Measurements from ENCODE around the gene FCN3.
A peak's percentile ranks its signal among the peaks of the same experiment; 100 is the strongest.

The FCN3 gene

DNA sequence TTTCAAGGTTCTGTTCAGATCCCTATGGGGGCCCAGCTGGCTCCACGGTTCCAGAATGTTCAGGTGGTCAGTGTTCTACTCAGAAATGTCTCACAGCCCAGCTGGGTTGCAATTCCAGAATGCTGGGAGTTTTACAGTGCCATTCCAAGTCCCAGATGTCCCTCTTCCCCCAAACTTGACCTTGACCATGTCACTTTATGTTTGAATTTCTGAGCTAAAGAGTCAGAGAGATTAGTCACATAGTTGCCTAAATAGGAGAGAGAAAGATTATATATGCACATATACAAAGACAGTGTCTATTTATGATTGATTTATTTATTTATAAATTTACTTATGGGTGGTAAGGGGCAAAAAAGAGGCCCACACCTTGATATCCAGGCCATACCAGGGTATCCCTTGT is 20.3 kb upstream of the FCN3 start:
- no peak overlapping the region for H3K4me2 ChIP-seq (ENCODE audit: low read length)
- H3K36me3 ChIP-seq (replicated peaks; ENCODE audit: low read depth, low read length), result no peaks in the 10 kb centered on the region
- H3K4me1 ChIP-seq (ENCODE audit: low read length), result peaks cover 10% of the 10 kb centered on the region; the same call in 1 of the 2 replicates
- no peak for TF ChIP-seq EZH2phosphoT487 (IDR thresholded peaks at IDR 0.05; ENCODE audit: low read depth)
- no peak for TF ChIP-seq CTCF (IDR thresholded peaks at IDR 0.05; ENCODE audit: low read depth, low read length)
- H4K20me1 ChIP-seq (ENCODE audit: insufficient read depth, low read length), result no peaks in the 10 kb centered on the region
- H3K9ac ChIP-seq (ENCODE audit: low read length), result no peak overlapping the region
- H3K4me3 ChIP-seq (ENCODE audit: low read length), result no peak overlapping the region
- H3K27ac ChIP-seq (ENCODE audit: low read length), result no peak overlapping the region
- H2AFZ ChIP-seq (ENCODE audit: low read depth, low read length), result no peak overlapping the region
- H3K79me2 ChIP-seq (ENCODE audit: low read length), result no peaks in the 10 kb centered on the region
- H3K9me3 ChIP-seq (ENCODE audit: insufficient read depth, low read length), result no peaks in the 10 kb centered on the region
- no peaks in the 10 kb centered on the region for H3K27me3 ChIP-seq (ENCODE audit: low read depth, low read length)

DNA sequence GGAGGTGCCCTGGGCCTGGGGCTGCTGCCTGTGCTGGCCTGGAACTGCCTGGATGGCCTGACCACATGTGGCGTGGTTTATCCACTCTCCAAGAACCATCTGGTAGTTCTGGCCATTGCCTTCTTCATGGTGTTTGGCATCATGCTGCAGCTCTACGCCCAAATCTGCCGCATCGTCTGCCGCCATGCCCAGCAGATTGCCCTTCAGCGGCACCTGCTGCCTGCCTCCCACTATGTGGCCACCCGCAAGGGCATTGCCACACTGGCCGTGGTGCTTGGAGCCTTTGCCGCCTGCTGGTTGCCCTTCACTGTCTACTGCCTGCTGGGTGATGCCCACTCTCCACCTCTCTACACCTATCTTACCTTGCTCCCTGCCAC is 19.6 kb upstream of the FCN3 start:
- Histone ChIP-seq H3K9me3 (ENCODE audit: insufficient read depth, low read length) (no peaks in the 10 kb centered on the region), H3K4me1 (ENCODE audit: low read length) (peaks cover 10% of the 10 kb centered on the region; the same call in 1 of the 2 replicates), H3K27ac (ENCODE audit: low read length) (no peak overlapping the region), H3K79me2 (ENCODE audit: low read length) (no peaks in the 10 kb centered on the region), H3K4me2 (ENCODE audit: low read length) (no peak overlapping the region), H3K27me3 (ENCODE audit: low read depth, low read length) (no peaks in the 10 kb centered on the region), H2AFZ (ENCODE audit: low read depth, low read length) (no peak overlapping the region), H3K36me3 (replicated peaks; ENCODE audit: low read depth, low read length) (no peaks in the 10 kb centered on the region), H4K20me1 (ENCODE audit: insufficient read depth, low read length) (no peaks in the 10 kb centered on the region), H3K4me3 (ENCODE audit: low read length) (no peak overlapping the region), H3K9ac (ENCODE audit: low read length) (no peak overlapping the region)
- TF ChIP-seq EZH2phosphoT487 (IDR thresholded peaks at IDR 0.05; ENCODE audit: low read depth) (no peak), CTCF (IDR thresholded peaks at IDR 0.05; ENCODE audit: low read depth, low read length) (no peak)

DNA sequence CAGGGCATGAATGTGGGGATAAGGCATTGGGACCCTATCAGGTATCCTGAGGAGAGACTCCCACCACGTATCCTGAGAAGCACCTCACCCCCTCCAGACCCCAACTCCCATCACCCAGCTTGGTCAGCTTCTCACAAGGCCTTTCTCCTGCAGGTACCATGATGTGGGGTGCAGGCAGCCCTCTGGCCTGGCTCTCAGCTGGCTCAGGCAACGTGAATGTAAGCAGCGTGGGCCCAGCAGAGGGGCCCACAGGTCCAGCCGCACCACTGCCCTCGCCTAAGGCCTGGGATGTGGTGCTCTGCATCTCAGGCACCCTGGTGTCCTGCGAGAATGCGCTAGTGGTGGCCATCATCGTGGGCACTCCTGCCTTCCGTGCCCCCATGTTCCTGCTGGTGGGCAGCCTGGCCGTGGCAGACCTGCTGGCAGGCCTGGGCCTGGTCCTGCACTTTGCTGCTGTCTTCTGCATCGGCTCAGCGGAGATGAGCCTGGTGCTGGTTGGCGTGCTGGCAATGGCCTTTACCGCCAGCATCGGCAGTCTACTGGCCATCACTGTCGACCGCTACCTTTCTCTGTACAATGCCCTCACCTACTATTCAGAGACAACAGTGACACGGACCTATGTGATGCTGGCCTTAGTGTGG is 19.1 kb upstream of the FCN3 start:
- Histone ChIP-seq H3K4me1 (ENCODE audit: low read length) (peaks cover 10% of the 10 kb centered on the region; the same call in 1 of the 2 replicates), H3K79me2 (ENCODE audit: low read length) (no peaks in the 10 kb centered on the region), H3K9ac (ENCODE audit: low read length) (no peak overlapping the region), H3K9me3 (ENCODE audit: insufficient read depth, low read length) (no peaks in the 10 kb centered on the region), H3K27me3 (ENCODE audit: low read depth, low read length) (no peaks in the 10 kb centered on the region), H3K27ac (ENCODE audit: low read length) (no peak overlapping the region), H4K20me1 (ENCODE audit: insufficient read depth, low read length) (no peaks in the 10 kb centered on the region), H3K4me3 (ENCODE audit: low read length) (no peak overlapping the region), H3K4me2 (ENCODE audit: low read length) (0 out of 2 replicates have a peak overlapping the region, but pooled peaks have one; percentile 98), H3K36me3 (replicated peaks; ENCODE audit: low read depth, low read length) (no peaks in the 10 kb centered on the region), H2AFZ (ENCODE audit: low read depth, low read length) (no peak overlapping the region)
- no peak for TF ChIP-seq EZH2phosphoT487 (IDR thresholded peaks at IDR 0.05; ENCODE audit: low read depth)
- TF ChIP-seq CTCF (IDR thresholded peaks at IDR 0.05; ENCODE audit: low read depth, low read length), result no peak

DNA sequence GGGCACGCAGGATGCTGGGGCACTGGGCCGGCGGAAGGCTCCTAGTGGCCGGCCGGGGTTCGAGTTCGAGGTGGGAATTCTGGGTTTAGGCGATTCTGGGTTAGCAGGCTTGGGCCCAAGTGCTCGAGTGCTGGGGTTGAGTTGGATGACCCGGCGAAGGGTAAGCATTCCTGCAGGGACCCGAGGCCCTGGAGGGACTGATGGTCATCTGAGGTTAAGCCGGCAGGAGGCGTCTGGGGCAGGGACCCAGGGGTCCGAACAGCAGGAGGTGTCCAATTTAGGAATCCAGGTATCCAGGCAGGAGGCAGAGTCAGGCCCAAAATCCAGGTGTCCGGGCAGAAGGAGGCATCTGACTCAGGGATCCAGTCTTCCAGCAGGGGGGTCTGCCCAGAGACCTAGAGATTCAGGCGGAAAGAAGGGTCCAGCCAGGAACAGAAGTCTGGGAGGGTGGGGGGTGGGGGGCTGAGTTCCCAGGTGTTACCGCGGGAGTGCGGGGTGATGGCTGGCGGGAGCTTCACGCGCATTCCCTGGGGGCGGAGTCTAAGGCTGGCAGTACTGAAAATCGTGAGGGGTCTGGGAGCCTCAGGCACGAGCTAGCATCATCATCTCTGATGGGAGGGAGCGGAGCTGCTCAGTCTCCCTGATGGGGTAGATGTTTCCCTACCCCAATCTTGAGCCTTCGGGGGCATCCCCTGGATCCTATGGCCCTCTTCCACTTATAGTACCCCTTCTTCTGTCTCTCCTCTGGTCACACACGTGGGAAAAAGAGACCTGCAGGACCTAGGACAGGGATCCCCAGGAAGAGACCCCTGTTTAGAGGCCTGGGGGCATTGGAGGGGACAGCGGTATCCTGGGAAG is 18.4 kb upstream of the FCN3 start:
- no peaks in the 10 kb centered on the region for H3K36me3 ChIP-seq (replicated peaks; ENCODE audit: low read depth, low read length)
- peak overlapping the region; percentile 72 for H3K9ac ChIP-seq (ENCODE audit: low read length)
- no peak for TF ChIP-seq EZH2phosphoT487 (IDR thresholded peaks at IDR 0.05; ENCODE audit: low read depth)
- no peak for TF ChIP-seq CTCF (IDR thresholded peaks at IDR 0.05; ENCODE audit: low read depth, low read length)
- H3K79me2 ChIP-seq (ENCODE audit: low read length), result no peaks in the 10 kb centered on the region
- peaks cover 10% of the 10 kb centered on the region; the same call in 1 of the 2 replicates for H3K4me1 ChIP-seq (ENCODE audit: low read length)
- H3K27me3 ChIP-seq (ENCODE audit: low read depth, low read length), result no peaks in the 10 kb centered on the region
- H2AFZ ChIP-seq (ENCODE audit: low read depth, low read length), result peak overlapping the region; percentile 79
- H4K20me1 ChIP-seq (ENCODE audit: insufficient read depth, low read length), result no peaks in the 10 kb centered on the region
- peak overlapping the region; percentile 91 for H3K4me3 ChIP-seq (ENCODE audit: low read length)
- no peaks in the 10 kb centered on the region for H3K9me3 ChIP-seq (ENCODE audit: insufficient read depth, low read length)
- no peak overlapping the region for H3K27ac ChIP-seq (ENCODE audit: low read length)
- peak overlapping the region; percentile 98 for H3K4me2 ChIP-seq (ENCODE audit: low read length)

Measured in OCI-LY3 (cell line).